Gastrocnemius medialis (tissue), 4 donors: Measurements from ENCODE around the gene SP3. TPM values are rescaled to one million over a fixed set of nuclear protein-coding genes. Genes with fewer than 3 reads are reported as not detected.

ENCODE experiments used
- ATAC-seq, 2 donors: fragments of 150-250 bp; one replicate each; pipeline ENCODE4 v1.9.1; 2016
- DNase-seq, 2 donors: peaks; one replicate each; pipeline ENCODE4 v3.0.0-alpha.2; 2019
- H3K27ac ChIP-seq, 4 donors: fragments of 200-600 bp; sonication (generic); 1 replicate in 1 of 4; 2 replicates in 3 of 4; pipeline ENCODE4 v1.5.1; 2016 to 2018; ENCODE audit warnings: mild to moderate bottlenecking in 2 of 4, moderate library complexity in 1 of 4
- H3K27me3 ChIP-seq, 3 donors: fragments of 200-600 bp; sonication (generic) in 2 of 3; 1 replicate in 1 of 3; 2 replicates in 2 of 3; pipeline versions ENCODE4 v1.5.1 to v1.6.0; 2016 to 2019; ENCODE audit warnings: mild to moderate bottlenecking in 1 of 3, moderate library complexity in 1 of 3
- H3K36me3 ChIP-seq, 2 donors: fragments of 200-600 bp; sonication (generic) in 1 of 2; one replicate each; pipeline ENCODE4 v1.5.1; 2017 to 2018
- H3K4me1 ChIP-seq, 2 donors: fragments of 200-600 bp; sonication (generic) in 1 of 2; one replicate each; pipeline ENCODE4 v1.5.1; 2016 to 2017; ENCODE audit warnings: mild to moderate bottlenecking in 2 of 2
- H3K4me3 ChIP-seq, 4 donors: fragments of 200-600 bp; sonication (generic) in 3 of 4; 1 replicate in 1 of 4; 2 replicates in 3 of 4; pipeline ENCODE4 v1.5.1; 2016 to 2019; ENCODE audit warnings: mild to moderate bottlenecking in 2 of 4
- H3K9me3 ChIP-seq, 3 donors: fragments of 200-600 bp; sonication (generic) in 2 of 3; 1 replicate in 1 of 3; 2 replicates in 2 of 3; pipeline ENCODE4 v1.5.1; 2016 to 2019
- CTCF ChIP-seq, 5 experiments: fragments of 450-650 bp in 3 of 5; fragments of 200-600 bp in 2 of 5; sonication (generic) in 2 of 5; IDR thresholded peaks in 4 of 5; conservative IDR thresholded peaks in 1 of 5; 1 replicate in 4 of 5; 2 replicates in 1 of 5; pipeline ENCODE4 v1.5.1; 2016 to 2019; ENCODE audit warnings: antibody characterized with exemption in 5 of 5, mild to moderate bottlenecking in 3 of 5, moderate library complexity in 3 of 5
- POLR2A ChIP-seq, 2 donors: fragments of 450-650 bp; IDR thresholded peaks; one replicate each; pipeline ENCODE4 v1.6.1; 2017; ENCODE audit warnings: antibody characterized with exemption in 2 of 2, mild to moderate bottlenecking in 2 of 2, moderate library complexity in 2 of 2
- in situ Hi-C, 4 donors: fragments of 200-750 bp; cut with MboI; loops; one replicate each; pipeline versions ENCODE4 v1.15.0 to v1.8.0; 2017; ENCODE audit warnings: low sequenced_read_pairs in 4 of 4
- intact Hi-C: fragments of 100-400 bp; cut with DNase I; formaldehyde crosslinking; loops from one replicate; pipeline ENCODE4 v1.15.1; 2023; ENCODE audit warnings: low total_unique reads
- total RNA-seq, 4 donors: library from RNA; depleted of rRNA; stranded (reverse); fragments of >200 nt; gene quantifications; one replicate each; pipeline versions ENCODE4 v1.1.0 to v1.2.3, GENCODE V29; 2016

SP3 gene
- total RNA-seq, 4 donors from 2014 or later, result 47.9 to 68.9 (median 58.7) TPM

- no peak for ATAC-seq
These were observed 38.8 kb upstream of the SP3 start for GRCh38 chr2:174003720-174004695.

GRCh38 chr2:174002679-174003078 lies 37.5 kb upstream of the SP3 start:
- intact Hi-C loops, result no loop called here

More at GRCh38 chr2:174003720-174004695, 38.8 kb upstream of the SP3 start:
- peak in 1 of 2 donors; percentile 60 for DNase-seq
- Histone ChIP-seq H3K27me3 (no peaks in the 10 kb centered on the region), H3K27ac (peak overlapping the region; percentile 68 to 83 (median 78)), H3K36me3 (no peaks in the 10 kb centered on the region), H3K4me1 (peaks cover 10 to 23% of the 10 kb centered on the region in 2 donors), H3K9me3 (no peaks in the 10 kb centered on the region), H3K4me3 (no peak overlapping the region)
- intact Hi-C loops, result loop anchor here (2.0 kb wide), 1 partner anchor 39 kb away; the partner anchor contains the start of gene SP3
- TF ChIP-seq CTCF (IDR thresholded peaks at IDR 0.05 in 4 of 5, conservative IDR thresholded peaks at IDR 0.05 in 1 of 5) (peak in 2 of 5 experiments; percentile 32 to 48), POLR2A (IDR thresholded peaks at IDR 0.05) (no peak)
- in situ Hi-C loops, result loop anchor here in 2 of 4 donors (25.0 kb wide), 2 partner anchors 792 to 967 kb away; no protein-coding TSS in a partner anchor

GRCh38 chr2:174001107-174001506 lies 35.9 kb upstream of the SP3 start:
- in situ Hi-C loops, result loop anchor here in 2 of 4 donors (25.0 kb wide), 2 partner anchors 789 to 964 kb away; no protein-coding TSS in a partner anchor
- DNase-seq (no peak), ATAC-seq (no peak)
- Histone ChIP-seq H3K4me1 (peaks cover 10 to 35% of the 10 kb centered on the region in 2 donors), H3K4me3 (no peak overlapping the region), H3K27me3 (no peaks in the 10 kb centered on the region), H3K36me3 (no peaks in the 10 kb centered on the region), H3K9me3 (no peaks in the 10 kb centered on the region), H3K27ac (no peak overlapping the region)
- intact Hi-C loops, result no loop called here
- TF ChIP-seq POLR2A (IDR thresholded peaks at IDR 0.05) (no peak), CTCF (IDR thresholded peaks at IDR 0.05 in 4 of 5, conservative IDR thresholded peaks at IDR 0.05 in 1 of 5) (no peak)

More at GRCh38 chr2:174002679-174003078, 37.5 kb upstream of the SP3 start:
- Histone ChIP-seq H3K9me3 (no peaks in the 10 kb centered on the region), H3K27me3 (no peaks in the 10 kb centered on the region), H3K4me3 (no peak overlapping the region), H3K4me1 (peaks cover 10 to 30% of the 10 kb centered on the region in 2 donors), H3K27ac (no peak overlapping the region), H3K36me3 (no peaks in the 10 kb centered on the region)
- DNase-seq, result no peak
- ATAC-seq, result no peak
- no peak for TF ChIP-seq POLR2A (IDR thresholded peaks at IDR 0.05)
- TF ChIP-seq CTCF (IDR thresholded peaks at IDR 0.05 in 4 of 5, conservative IDR thresholded peaks at IDR 0.05 in 1 of 5), result no peak
- in situ Hi-C loops, result loop anchor here in 2 of 4 donors (25.0 kb wide), 2 partner anchors 790 to 965 kb away; no protein-coding TSS in a partner anchor

GRCh38 chr2:173999724-174000123 lies 34.6 kb upstream of the SP3 start:
- no peak for TF ChIP-seq POLR2A (IDR thresholded peaks at IDR 0.05)
- TF ChIP-seq CTCF (IDR thresholded peaks at IDR 0.05 in 4 of 5, conservative IDR thresholded peaks at IDR 0.05 in 1 of 5), result no peak
- DNase-seq (no peak), ATAC-seq (no peak)
- no peaks in the 10 kb centered on the region for H3K9me3 ChIP-seq
- peak overlapping the region in 1 of 4 donors; percentile 19 for H3K27ac ChIP-seq
- H3K4me3 ChIP-seq, result no peak overlapping the region
- in situ Hi-C loops, result loop anchor here in 2 of 4 donors (25.0 kb wide), 2 partner anchors 787 to 962 kb away; no protein-coding TSS in a partner anchor
- H3K36me3 ChIP-seq, result no peaks in the 10 kb centered on the region
- H3K4me1 ChIP-seq, result peaks cover 5 to 25% of the 10 kb centered on the region in 2 donors
- intact Hi-C loops, result loop anchor here (5.0 kb wide), 1 partner anchor 33 kb away; no protein-coding TSS in a partner anchor
- no peaks in the 10 kb centered on the region for H3K27me3 ChIP-seq
